ENCODE measurements around the gene USF3.

USF3 gene

GRCh38 chr3:113607219-113607596 lies 89.2 kb downstream of the USF3 start:
- Histone ChIP-seq H3K4me2 (ENCODE audit: low read depth, low read length, poor library complexity, severe bottlenecking) (peak overlapping the region; percentile 62), H3K4me1 (ENCODE audit: insufficient read depth, low read length, poor library complexity, severe bottlenecking) (peaks cover 25% of the 10 kb centered on the region), H3K9me2 (replicated peaks; ENCODE audit: low read depth, low read length) (no peaks in the 10 kb centered on the region), H3K9ac (ENCODE audit: low read depth, low read length, poor library complexity, severe bottlenecking) (no peak overlapping the region), H4K20me1 (ENCODE audit: insufficient read depth, low read length, poor library complexity, severe bottlenecking) (no peaks in the 10 kb centered on the region), H2AFZ (ENCODE audit: low read length) (no peak overlapping the region), H3K4me3 (ENCODE audit: low read length, poor library complexity, severe bottlenecking) (peak overlapping the region; percentile 33), H3K36me3 (ENCODE audit: insufficient read depth, low read length) (no peaks in the 10 kb centered on the region), H3K27me3 (ENCODE audit: insufficient read depth, low read length, poor library complexity, severe bottlenecking) (no peaks in the 10 kb centered on the region), H3K79me2 (ENCODE audit: insufficient read depth, low read length) (no peaks in the 10 kb centered on the region), H3F3A (ENCODE audit: low read depth) (peaks cover 4% of the 10 kb centered on the region; the same call in 1 of the 2 replicates), H3K9me3 (ENCODE audit: insufficient read depth, low read depth, low read length) (no peaks in the 10 kb centered on the region)
- no peak for TF ChIP-seq CTCF (conservative IDR thresholded peaks at IDR 0.05; ENCODE audit: low read length)
- TF ChIP-seq EZH2phosphoT487 (IDR thresholded peaks at IDR 0.05; ENCODE audit: borderline replicate concordance) = no peak

- Histone ChIP-seq H2AFZ (ENCODE audit: low read length) (no peak overlapping the region), H3K9ac (ENCODE audit: low read depth, low read length, poor library complexity, severe bottlenecking) (no peak overlapping the region), H3K79me2 (ENCODE audit: insufficient read depth, low read length) (no peaks in the 10 kb centered on the region), H3K36me3 (ENCODE audit: insufficient read depth, low read length) (no peaks in the 10 kb centered on the region), H3F3A (ENCODE audit: low read depth) (peaks cover 4% of the 10 kb centered on the region; the same call in 1 of the 2 replicates), H3K4me3 (ENCODE audit: low read length, poor library complexity, severe bottlenecking) (peak overlapping the region; percentile 33), H4K20me1 (ENCODE audit: insufficient read depth, low read length, poor library complexity, severe bottlenecking) (no peaks in the 10 kb centered on the region), H3K9me2 (replicated peaks; ENCODE audit: low read depth, low read length) (no peaks in the 10 kb centered on the region), H3K4me1 (ENCODE audit: insufficient read depth, low read length, poor library complexity, severe bottlenecking) (peaks cover 25% of the 10 kb centered on the region), H3K4me2 (ENCODE audit: low read depth, low read length, poor library complexity, severe bottlenecking) (peak overlapping the region; percentile 62), H3K27me3 (ENCODE audit: insufficient read depth, low read length, poor library complexity, severe bottlenecking) (no peaks in the 10 kb centered on the region), H3K9me3 (ENCODE audit: insufficient read depth, low read depth, low read length) (no peaks in the 10 kb centered on the region)
- TF ChIP-seq CTCF (conservative IDR thresholded peaks at IDR 0.05; ENCODE audit: low read length) = no peak
- TF ChIP-seq EZH2phosphoT487 (IDR thresholded peaks at IDR 0.05; ENCODE audit: borderline replicate concordance) = no peak
Observed at GRCh38 chr3:113606539-113607218, 89.8 kb downstream of the USF3 start.

- no peaks in the 10 kb centered on the region for H3K9me3 ChIP-seq (ENCODE audit: insufficient read depth, low read depth, low read length)
- TF ChIP-seq CTCF (conservative IDR thresholded peaks at IDR 0.05; ENCODE audit: low read length) = no peak
- TF ChIP-seq EZH2phosphoT487 (IDR thresholded peaks at IDR 0.05; ENCODE audit: borderline replicate concordance) = no peak
- no peaks in the 10 kb centered on the region for H3K27me3 ChIP-seq (ENCODE audit: insufficient read depth, low read length, poor library complexity, severe bottlenecking)
- no peaks in the 10 kb centered on the region for H3K79me2 ChIP-seq (ENCODE audit: insufficient read depth, low read length)
- no peaks in the 10 kb centered on the region for H4K20me1 ChIP-seq (ENCODE audit: insufficient read depth, low read length, poor library complexity, severe bottlenecking)
- peaks cover 4% of the 10 kb centered on the region; the same call in 1 of the 2 replicates for H3F3A ChIP-seq (ENCODE audit: low read depth)
- no peaks in the 10 kb centered on the region for H3K36me3 ChIP-seq (ENCODE audit: insufficient read depth, low read length)
- no peak overlapping the region for H2AFZ ChIP-seq (ENCODE audit: low read length)
- H3K4me2 ChIP-seq (ENCODE audit: low read depth, low read length, poor library complexity, severe bottlenecking) = no peak overlapping the region
- H3K9me2 ChIP-seq (replicated peaks; ENCODE audit: low read depth, low read length) = no peaks in the 10 kb centered on the region
- peaks cover 17% of the 10 kb centered on the region for H3K4me1 ChIP-seq (ENCODE audit: insufficient read depth, low read length, poor library complexity, severe bottlenecking)
- H3K9ac ChIP-seq (ENCODE audit: low read depth, low read length, poor library complexity, severe bottlenecking) = no peak overlapping the region
- no peak overlapping the region for H3K4me3 ChIP-seq (ENCODE audit: low read length, poor library complexity, severe bottlenecking)
Observed at GRCh38 chr3:113602836-113603235, 93.6 kb downstream of the USF3 start.
